ENCODE results near the gene RNF13.
"Not testable (repeated sequence)": the region's sequence is repeated elsewhere in the genome, so short reads cannot be mapped to it uniquely, and the experiment has no call there.

RNF13 gene

GRCh38 chr3:149902498-149903139, 89.6 kb downstream of the RNF13 start:
- no peak for DNase-seq

DNA sequence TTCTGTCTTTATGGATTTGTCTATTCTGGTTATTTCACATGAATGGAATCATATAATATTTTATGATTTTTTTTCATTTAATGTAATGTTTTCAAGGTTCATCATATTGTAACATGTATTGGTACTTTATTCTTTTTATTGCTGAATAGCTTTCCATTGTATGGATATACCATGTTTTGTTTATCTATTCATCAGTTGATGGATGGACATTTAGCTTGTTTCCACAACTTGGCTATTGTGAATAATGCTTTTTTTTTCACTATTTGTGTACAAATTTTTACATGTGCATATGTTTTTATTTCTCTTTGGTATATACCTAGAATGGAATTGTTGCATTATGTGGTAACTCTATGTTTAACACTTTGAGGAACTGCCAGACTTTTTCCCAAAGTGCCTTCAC, 93.0 kb downstream of the RNF13 start:
- no peak for DNase-seq

DNA sequence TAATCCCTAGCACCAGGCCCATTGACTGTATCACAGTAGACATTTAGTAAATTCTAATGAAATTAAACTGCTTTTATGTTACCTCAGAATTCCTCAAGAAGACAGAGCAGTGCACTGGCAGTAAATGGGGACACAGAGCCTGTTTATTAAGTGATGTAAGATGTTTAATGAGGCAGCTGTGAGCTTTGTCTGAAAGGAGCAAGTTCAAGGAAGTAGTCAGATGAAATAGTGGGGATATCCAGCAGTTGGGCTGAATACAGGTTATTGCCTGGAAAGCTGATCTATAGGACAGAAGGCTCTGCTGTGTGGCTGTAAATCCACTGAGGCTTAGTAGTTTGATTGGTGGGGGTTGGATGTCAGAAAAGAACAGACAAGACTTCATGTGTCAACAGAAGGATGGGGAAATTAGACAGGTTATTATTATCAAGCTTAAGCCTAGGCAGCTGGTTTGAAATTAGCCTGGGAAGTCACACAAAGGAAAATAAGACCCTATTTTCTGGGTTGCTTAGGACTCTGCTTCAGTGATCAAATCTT, 95.5 kb downstream of the RNF13 start:
- no peak for DNase-seq

DNA sequence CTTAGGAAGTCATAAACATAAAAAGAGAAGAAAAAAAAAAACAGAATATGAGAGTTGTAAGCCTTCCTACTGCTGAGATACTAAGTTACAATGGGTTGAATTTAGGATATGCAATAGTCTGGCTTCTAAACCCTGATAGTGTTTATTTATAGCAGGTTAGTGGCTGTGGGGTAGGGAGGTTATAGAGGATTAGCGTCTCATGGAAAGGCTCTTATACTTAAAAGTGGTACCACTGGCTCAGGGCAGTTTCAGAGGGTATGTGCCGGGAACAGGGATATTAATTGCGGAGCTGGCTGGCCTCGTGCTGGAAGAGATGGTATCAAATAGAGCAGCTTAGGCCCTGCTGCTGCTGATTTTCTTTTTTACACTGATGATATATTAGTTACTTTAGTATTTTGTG, 96.9 kb downstream of the RNF13 start:
- DNase-seq: no peak

GRCh38 chr3:149917124-149917667, 104.2 kb downstream of the RNF13 start:
- DNase-seq: no peak

DNA sequence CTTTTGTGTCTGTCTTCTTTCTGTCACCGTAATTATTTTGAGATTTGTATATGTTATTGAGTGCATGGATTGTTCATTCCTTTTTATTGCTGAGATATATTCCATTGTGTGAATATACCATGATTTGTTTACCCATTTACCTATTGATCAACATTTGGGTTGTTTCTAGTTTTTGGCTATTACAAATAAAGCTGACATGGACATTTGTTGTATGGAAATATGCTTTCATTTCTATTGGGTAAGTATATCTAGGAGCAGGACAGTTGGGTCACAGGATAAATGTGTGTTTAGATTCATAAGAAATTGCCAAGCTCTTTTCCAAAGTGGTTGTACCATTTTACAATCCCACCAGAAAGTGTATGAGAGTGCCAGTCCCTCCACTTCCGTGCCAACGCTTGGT, 106.5 kb downstream of the RNF13 start:
- DNase-seq: no peak

- no peak for DNase-seq
These were observed 107.1 kb downstream of the RNF13 start for GRCh38 chr3:149920119-149920518.

GRCh38 chr3:149933008-149933407, 120.0 kb downstream of the RNF13 start:
- DNase-seq: no peak

GRCh38 chr3:149933858-149934257, 120.8 kb downstream of the RNF13 start:
- DNase-seq: no peak

DNA sequence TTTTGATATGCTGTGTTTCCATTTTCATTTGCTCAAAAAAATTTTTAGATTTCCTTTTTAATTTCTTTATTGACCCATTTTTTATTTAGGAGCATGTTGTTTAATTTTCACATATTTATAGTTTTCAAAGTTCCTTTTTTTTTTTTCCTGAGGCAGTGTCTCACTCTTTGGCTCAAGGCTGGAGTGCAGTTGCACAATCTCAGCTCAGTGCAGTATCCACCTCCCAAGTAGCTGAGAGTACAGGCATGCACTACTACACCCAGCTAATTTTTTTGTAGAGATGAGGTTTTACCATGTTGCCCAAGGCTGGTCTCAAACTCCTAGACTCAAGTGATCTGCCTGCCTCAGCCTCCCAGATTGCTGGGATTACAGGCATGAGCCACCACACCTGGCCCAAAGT, 121.5 kb downstream of the RNF13 start:
- DNase-seq: no peak

- no peak for DNase-seq
These were observed 123.8 kb downstream of the RNF13 start for GRCh38 chr3:149936812-149937230.

- DNase-seq: not testable (repeated sequence)
These were observed 125.5 kb downstream of the RNF13 start for GRCh38 chr3:149938392-149939055.

DNA sequence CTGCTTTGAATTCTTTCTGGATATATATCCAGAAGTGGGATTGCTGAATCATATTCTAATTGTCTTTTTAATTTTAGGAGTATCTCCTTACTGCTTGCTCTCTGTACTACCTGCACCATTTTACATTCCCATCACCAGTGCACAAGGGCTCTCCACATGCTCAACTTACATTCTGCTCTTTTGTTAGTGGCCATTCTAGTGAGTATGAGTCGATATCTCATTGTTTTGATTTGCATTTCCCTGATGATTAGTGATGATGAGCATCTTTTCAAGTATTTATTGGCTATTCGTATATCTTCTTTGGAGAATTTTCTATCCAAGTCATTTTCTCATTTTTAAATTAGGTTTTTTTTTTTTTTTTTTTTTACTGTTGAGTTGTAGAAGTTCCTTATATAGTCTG, 128.2 kb downstream of the RNF13 start:
- no peak for DNase-seq

- no peak for DNase-seq
These were observed 128.9 kb downstream of the RNF13 start for GRCh38 chr3:149941946-149942345.

DNA sequence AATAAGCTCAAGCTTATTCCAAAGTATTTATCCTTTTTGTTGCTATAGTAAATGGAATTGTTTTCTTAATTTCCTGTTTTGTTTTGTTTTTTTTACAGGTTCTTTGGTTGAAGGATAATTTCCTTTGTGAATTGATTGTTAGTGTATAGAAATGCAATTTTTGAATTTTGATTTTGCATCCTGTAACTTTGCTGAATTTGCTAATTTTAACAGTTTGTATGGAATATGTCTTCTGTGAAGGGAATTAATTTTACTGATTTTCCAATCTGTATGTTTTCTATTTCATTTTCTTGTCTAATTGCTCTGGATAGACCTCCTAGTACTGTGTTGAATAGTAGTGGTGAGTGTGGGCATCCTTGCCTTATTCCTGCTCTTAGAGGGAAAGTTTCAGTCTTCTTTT, 129.4 kb downstream of the RNF13 start:
- DNase-seq: no peak

- DNase-seq: not testable (repeated sequence)
These were observed 131.0 kb downstream of the RNF13 start for GRCh38 chr3:149943966-149944365.

GRCh38 chr3:149947231-149947630, 134.2 kb downstream of the RNF13 start:
- DNase-seq: no peak

- no peak for DNase-seq
These were observed 136.2 kb downstream of the RNF13 start for GRCh38 chr3:149949181-149949580.

DNA sequence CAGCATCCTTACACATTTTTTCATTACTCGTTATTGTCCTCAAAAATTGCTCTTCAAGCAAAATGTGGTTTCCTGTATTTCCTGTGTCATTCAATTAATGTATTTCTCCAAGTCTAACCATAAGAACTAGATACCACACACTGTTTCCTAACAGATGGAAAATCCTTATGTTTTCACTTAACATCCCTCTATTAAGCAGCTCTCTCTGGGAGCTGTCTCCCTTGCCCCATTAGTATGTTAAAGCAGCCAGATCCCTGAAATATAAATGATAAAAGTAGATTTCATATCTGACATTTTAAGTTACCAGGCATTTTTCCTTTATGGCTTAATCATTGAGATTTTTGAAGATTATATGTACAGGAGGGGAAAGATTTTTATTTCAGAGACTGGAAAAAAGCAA, 141.8 kb downstream of the RNF13 start:
- DNase-seq: no peak

DNA sequence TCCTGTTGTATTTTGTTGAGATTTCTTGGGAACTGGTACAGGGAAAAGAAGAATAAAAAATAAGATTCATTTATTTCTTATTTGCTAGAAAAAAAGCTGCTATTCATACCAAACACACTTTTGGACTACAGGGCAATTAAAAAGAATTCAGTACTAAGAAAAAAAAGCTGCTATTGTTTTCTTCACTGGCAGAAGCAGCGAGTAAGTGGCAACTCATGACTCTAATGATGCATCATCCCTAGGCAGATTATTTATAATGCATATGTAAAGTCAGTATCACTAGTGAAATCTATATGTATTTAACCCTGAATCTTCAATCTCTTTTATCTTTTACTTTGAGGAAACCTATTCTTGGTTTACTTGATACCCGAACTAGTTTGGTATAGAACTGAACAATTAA, 142.4 kb downstream of the RNF13 start:
- no peak for DNase-seq

DNA sequence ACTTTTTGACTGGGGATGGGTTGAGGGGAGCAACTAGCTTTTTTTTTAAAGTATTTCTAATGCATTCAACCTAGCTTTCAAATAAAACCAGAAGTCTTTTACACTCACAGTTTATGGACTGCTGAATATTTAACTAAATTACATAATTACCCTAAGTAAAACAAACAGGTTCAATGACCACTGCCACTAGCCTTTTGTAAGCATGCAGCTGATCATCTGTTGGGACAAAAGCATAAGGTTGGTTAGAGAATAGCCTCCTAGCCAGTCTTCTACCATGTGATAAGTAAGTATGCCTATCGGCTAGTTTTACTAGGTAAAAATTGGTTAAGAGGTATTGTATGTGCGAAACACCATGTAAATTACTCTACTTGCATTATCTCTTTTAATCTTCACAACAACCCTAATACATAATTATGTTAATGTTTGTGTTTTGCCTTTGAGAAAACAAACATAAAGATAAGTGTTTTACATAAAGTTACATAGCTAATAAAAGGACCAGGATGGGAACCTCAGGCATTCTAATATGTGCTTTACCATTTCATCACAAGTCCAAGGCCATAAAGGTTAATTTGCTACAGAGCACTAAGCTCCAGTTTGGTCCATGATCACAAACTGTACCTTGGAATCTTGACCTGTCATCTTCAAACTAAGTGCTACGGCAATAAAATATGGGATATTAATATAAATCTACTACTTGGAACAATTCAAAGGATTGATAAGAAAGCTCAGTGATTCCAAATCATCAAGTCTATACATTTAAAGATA, 144.5 kb downstream of the RNF13 start:
- DNase-seq: no peak

- no peak for DNase-seq
These were observed 145.3 kb downstream of the RNF13 start for GRCh38 chr3:149958171-149958796.

DNA sequence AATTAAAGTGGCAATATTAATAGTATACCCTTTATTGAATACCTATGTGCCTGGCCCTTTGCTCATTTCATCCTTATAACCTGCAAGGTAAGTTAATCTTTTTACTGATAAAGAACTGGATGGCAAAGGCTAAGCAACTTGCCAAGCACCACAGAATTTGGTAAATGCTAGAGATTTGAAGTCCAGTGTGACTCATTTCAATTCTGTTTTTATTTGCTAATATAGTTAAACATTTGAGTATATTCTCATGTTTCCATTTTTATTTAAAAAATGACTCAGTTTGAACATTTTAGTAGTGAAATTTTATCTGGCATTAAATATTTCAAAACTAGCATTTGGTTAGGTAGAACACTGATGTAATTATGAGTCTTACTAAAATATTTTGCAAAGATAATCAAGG, 146.4 kb downstream of the RNF13 start:
- no peak for DNase-seq
